Sigmoid colon (tissue), 3 donors: ENCODE results near the gene OMG.

Source experiments
- CTCF ChIP-seq, 4 experiments: fragments of 450-650 bp in 3 of 4; fragments of 200-600 bp in 1 of 4; IDR thresholded peaks; one replicate each; pipeline ENCODE4 v1.5.1; 2016 to 2019; ENCODE audit warnings: antibody characterized with exemption in 4 of 4, mild to moderate bottlenecking in 3 of 4, moderate library complexity in 2 of 4
- POLR2A ChIP-seq, 2 donors: fragments of 450-650 bp; IDR thresholded peaks; one replicate each; pipeline ENCODE4 v1.6.1; 2016; ENCODE audit warnings: antibody characterized with exemption in 2 of 2, mild to moderate bottlenecking in 2 of 2, moderate library complexity in 2 of 2

- no peak for TF ChIP-seq POLR2A (IDR thresholded peaks at IDR 0.05)
- no peak for TF ChIP-seq CTCF (IDR thresholded peaks at IDR 0.05)
These were observed 1.6 kb downstream of the OMG start for GRCh38 chr17:31295489-31295871.
